ENCODE data around the gene DDHD1.

GRCh38 chr14:53149668-53150316, 3.3 kb downstream of the DDHD1 start:
- no peak for TF ChIP-seq ESRRA (CRISPR knock-in tag; IDR thresholded peaks at IDR 0.05; ENCODE audit: borderline replicate concordance)
- no peak for TF ChIP-seq CTCF (IDR thresholded peaks at IDR 0.05)
- no peak for TF ChIP-seq ZNF138 (CRISPR knock-in tag; conservative IDR thresholded peaks at IDR 0.05)
- TF ChIP-seq, protein P1, sequence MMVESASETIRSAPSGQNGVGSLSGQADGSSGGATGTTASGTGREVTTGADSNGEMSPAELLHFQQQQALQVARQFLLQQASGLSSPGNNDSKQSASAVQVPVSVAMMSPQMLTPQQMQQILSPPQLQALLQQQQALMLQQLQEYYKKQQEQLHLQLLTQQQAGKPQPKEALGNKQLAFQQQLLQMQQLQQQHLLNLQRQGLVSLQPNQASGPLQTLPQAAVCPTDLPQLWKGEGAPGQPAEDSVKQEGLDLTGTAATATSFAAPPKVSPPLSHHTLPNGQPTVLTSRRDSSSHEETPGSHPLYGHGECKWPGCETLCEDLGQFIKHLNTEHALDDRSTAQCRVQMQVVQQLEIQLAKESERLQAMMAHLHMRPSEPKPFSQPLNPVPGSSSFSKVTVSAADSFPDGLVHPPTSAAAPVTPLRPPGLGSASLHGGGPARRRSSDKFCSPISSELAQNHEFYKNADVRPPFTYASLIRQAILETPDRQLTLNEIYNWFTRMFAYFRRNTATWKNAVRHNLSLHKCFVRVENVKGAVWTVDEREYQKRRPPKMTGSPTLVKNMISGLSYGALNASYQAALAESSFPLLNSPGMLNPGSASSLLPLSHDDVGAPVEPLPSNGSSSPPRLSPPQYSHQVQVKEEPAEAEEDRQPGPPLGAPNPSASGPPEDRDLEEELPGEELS (CRISPR knock-in tag; IDR thresholded peaks at IDR 0.05): no peak
- no peak for TF ChIP-seq SP1 (CRISPR knock-in tag; conservative IDR thresholded peaks at IDR 0.05)
- no peak for TF ChIP-seq NR3C1 (CRISPR knock-in tag; conservative IDR thresholded peaks at IDR 0.05; ENCODE audit: low read depth)
- TF ChIP-seq SMAD3 (CRISPR knock-in tag; IDR thresholded peaks at IDR 0.05; ENCODE audit: borderline replicate concordance): no peak
- TF ChIP-seq, protein P2, sequence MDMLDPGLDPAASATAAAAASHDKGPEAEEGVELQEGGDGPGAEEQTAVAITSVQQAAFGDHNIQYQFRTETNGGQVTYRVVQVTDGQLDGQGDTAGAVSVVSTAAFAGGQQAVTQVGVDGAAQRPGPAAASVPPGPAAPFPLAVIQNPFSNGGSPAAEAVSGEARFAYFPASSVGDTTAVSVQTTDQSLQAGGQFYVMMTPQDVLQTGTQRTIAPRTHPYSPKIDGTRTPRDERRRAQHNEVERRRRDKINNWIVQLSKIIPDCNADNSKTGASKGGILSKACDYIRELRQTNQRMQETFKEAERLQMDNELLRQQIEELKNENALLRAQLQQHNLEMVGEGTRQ (CRISPR knock-in tag; IDR thresholded peaks at IDR 0.05): no peak
- no peak for TF ChIP-seq CREB1 (CRISPR knock-in tag; IDR thresholded peaks at IDR 0.05)
